K562 (cell line): ENCODE results near the gene EXTL1. TPM values are rescaled to one million over a fixed set of nuclear protein-coding genes. Genes with fewer than 3 reads are reported as not detected.

Experiments used
- CBFA2T3 ChIP-seq: fragments of 450-650 bp; IDR thresholded peaks from 2 replicates; pipeline ENCODE4 v1.6.1; 2017
- CHD7 ChIP-seq: fragments of 200-600 bp; sonication (generic); IDR thresholded peaks from one replicate; pipeline ENCODE4 v1.6.1; 2012; ENCODE audit warnings: mild to moderate bottlenecking, low read depth, low read length, inconsistent platforms
- DDX20 ChIP-seq: fragments of 450-650 bp; IDR thresholded peaks from 2 replicates; pipeline ENCODE4 v1.6.1; 2016; ENCODE audit warnings: missing genetic modification characterization, low read depth, mild to moderate bottlenecking, missing compliant biosample characterization, moderate library complexity
- MEIS2 ChIP-seq: fragments of 450-650 bp; IDR thresholded peaks from 2 replicates; pipeline ENCODE4 v1.6.1; 2014; ENCODE audit warnings: mild to moderate bottlenecking; ENCODE audit not compliant: partially characterized antibody
- RAD51 ChIP-seq: fragments of 450-650 bp; IDR thresholded peaks from 2 replicates; pipeline ENCODE4 v1.7.1; 2016; ENCODE audit warnings: low read depth, mild to moderate bottlenecking, borderline replicate concordance
- RNF219 ChIP-seq: fragments of 250-450 bp; sonication (Bioruptor Pico); IDR thresholded peaks from 2 replicates; pipeline ENCODE4 v1.5.0; 2022; ENCODE audit warnings: mild to moderate bottlenecking
- ZBTB34 ChIP-seq: fragments of 250-450 bp; sonication (Bioruptor Pico); IDR thresholded peaks from 2 replicates; pipeline ENCODE4 v1.8.0; 2021; ENCODE audit warnings: mild to moderate bottlenecking, moderate library complexity
- ZBTB49 ChIP-seq: sonication (generic); formaldehyde crosslinking; IDR thresholded peaks from 2 replicates; pipeline ENCODE4 v1.8.0; 2022; ENCODE audit warnings: missing genetic modification reagents, mild to moderate bottlenecking, borderline replicate concordance
- ZNF445 ChIP-seq: fragments of 250-450 bp; sonication (Bioruptor Pico); IDR thresholded peaks from 2 replicates; pipeline ENCODE4 v1.4.0; 2020; ENCODE audit warnings: low read depth, mild to moderate bottlenecking, moderate library complexity
- polyA plus RNA-seq, 8 experiments: library from polyadenylated mRNA; depleted of rRNA in 4 of 8; stranded (reverse) in 5 of 8; unstranded in 3 of 8; fragments of >200 nt; fragmentation: Nextera tagmentation in 2 of 8; fragmentation: Illumina TruSeq in 1 of 8; extraction: Ambion mirVana in 2 of 8; extraction: Trizol in 1 of 8; gene quantifications; 2 replicates each; pipeline versions ENCODE4 v1.2.1 to v1.2.3, GENCODE V29; 2011 to 2014; ENCODE audit warnings: inconsistent platforms in 1 of 8, missing spikeins in 1 of 8
- total RNA-seq, 7 experiments: library from RNA; depleted of rRNA in 6 of 7; stranded (reverse); fragments of >200 nt in 6 of 7; fragmentation: Illumina TruSeq in 2 of 7; extraction: Trizol in 2 of 7; gene quantifications; 2 replicates each; pipeline versions ENCODE4 v1.2.1 to v1.2.3, GENCODE V29; 2011 to 2021; ENCODE audit warnings: low replicate concordance in 1 of 7

The EXTL1 gene
- total and polyA plus RNA-seq, 9 of the 15 experiments (the other 6 are each of a cell fraction or from before 2014, with no cell fraction given): 0.04 to 0.23 (median 0.08) TPM; not detected in 3

- TF ChIP-seq CBFA2T3 (peak; percentile 47; the same call in 1 of the 2 replicates), DDX20 (tag) (no peak), RNF219 (CRISPR knock-in tag) (no peak), ZBTB49 (no peak), ZBTB34 (no peak), ZNF445 (CRISPR knock-in tag) (no peak), MEIS2 (peak; percentile 50), RAD51 (no peak), CHD7 (no peak)
Measured at GRCh38 chr1:26059906-26060305, 38.3 kb downstream of the EXTL1 start (continued).
